Glomerular endothelial cell (primary cell): ENCODE measurements around the gene VAT1L. TPM values are rescaled to one million over a fixed set of nuclear protein-coding genes. Genes with fewer than 3 reads are reported as not detected.
"Not testable (repeated sequence)": the region's sequence is repeated elsewhere in the genome, so short reads cannot be mapped to it uniquely, and the experiment has no call there.

ENCODE experiments used
- DNase-seq: peaks from one replicate; pipeline ENCODE4 v3.0.0-alpha.2; 2011; ENCODE audit warnings: low read depth, low spot score; ENCODE audit errors: extremely low read depth
- total RNA-seq: library from RNA; depleted of rRNA; stranded (reverse); fragments of >200 nt; gene quantifications from 2 replicates; pipeline ENCODE4 v1.2.3, GENCODE V29; 2015

The VAT1L gene
- total RNA-seq, 1 donor from 2014 or later: 6.4 TPM

DNA sequence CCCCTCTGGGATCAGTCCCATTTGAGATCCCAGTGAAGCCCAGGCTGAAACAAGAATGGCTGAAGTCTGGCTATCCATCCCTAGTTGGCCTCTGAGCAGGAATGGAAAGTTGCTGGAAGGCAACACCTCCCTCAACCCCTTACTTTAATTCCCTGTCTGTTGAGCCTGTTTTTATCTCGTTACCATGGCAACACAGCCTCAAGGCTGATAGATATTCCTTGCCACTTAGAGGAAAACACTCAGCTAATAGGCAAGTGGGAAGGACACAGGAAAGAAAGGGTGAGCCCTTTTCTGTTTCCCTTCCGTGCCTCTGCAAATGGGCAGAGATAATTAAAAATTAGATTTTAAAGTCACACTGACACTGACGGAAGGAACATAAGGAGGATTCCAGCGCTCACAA, 158.5 kb downstream of the VAT1L start:
- DNase-seq: no peak

DNA sequence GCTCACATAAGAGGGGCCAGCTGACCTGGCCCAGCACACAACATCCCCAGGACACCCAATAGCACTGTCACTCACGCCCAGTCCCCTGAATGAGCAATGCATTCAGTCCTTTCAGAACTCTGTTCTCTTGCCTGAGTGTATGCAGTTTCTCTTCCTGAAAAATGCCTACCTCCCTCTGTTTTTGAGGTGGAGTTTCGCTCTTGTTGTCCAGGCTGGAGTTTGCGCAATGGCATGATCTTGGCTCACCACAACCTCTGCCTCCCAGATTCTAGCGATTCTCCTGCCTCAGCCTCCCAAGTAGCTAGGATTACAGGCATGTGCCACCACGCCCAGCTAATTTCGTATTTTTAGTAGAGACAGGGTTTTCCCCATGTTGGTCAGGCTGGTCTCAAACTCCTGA, 159.2 kb downstream of the VAT1L start:
- not testable (repeated sequence) for DNase-seq

DNA sequence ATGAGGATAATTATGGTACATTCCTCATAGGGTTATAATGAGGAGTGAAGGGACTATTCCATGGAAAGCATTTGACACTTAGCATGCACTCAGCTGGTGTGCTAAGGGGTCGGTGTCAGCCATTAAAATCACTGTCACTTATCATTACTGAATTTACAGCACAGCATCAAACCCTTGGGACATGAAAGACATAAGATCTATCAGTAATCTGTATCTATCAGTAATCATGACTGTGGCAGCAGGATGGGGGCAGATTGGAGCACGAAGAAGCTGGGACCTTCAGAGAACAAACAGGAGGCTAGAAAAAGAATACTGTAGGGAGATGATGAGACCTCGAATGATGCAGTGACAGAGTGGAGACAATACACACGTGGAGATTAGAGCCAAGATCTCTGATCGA, 160.5 kb downstream of the VAT1L start:
- DNase-seq: no peak

DNA sequence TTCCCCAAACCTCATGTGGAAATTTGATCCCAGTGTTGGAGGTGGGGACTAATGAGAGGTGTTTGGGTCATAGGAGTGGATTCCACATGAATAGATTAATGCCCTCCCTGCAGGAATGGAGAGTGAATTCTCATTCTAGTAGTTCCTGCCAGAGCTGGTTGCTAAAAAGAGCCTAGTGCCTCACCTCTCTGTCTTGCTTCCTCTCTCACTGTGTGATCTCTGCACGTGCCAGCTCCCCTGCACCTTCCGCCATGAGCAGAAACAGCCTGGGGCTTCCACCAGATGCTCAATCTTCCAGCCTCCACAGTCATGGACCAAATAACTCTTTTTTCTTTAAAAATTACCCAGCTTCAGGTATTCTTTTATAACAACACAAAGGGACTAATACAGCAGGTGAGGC, 161.1 kb downstream of the VAT1L start:
- DNase-seq: no peak

DNA sequence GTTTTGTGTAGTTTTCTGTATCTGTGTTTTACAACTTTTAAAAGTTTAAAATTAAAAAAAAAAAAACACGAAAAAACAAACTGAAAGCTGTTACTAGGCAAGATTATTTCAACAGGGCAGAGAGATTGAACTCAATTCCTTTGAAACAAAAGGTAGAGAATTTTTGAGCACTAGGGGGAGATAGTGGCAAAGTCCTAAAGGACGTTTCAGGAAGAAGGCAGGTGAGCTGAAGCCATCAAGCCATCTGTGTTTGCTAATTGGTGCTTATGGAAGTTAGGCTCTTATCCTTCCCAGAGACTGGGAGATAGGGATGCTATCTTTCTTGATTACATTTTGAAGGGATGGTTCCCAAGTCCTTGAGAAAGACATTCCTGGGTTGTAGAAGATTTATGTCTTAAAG, 163.4 kb downstream of the VAT1L start:
- no peak for DNase-seq

DNA sequence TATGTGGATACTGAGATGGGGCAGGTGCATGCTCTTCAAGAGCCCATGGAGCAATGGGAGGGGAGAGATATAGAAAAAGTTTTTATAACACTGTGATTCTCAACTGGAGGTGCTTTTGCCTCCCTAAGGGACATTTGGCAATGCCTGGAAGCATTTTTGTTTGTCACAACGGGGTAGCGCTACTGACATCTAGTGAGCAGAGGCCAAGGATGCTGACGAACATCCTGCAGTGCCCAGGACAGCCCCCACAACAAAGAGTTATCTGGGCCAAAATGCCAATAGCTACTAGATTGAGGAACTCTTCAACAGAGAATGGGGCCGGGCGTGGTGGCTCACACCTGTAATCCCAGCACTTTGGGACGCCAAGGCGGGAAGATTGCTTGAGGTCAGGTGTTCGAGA, 166.8 kb downstream of the VAT1L start:
- DNase-seq: no peak

DNA sequence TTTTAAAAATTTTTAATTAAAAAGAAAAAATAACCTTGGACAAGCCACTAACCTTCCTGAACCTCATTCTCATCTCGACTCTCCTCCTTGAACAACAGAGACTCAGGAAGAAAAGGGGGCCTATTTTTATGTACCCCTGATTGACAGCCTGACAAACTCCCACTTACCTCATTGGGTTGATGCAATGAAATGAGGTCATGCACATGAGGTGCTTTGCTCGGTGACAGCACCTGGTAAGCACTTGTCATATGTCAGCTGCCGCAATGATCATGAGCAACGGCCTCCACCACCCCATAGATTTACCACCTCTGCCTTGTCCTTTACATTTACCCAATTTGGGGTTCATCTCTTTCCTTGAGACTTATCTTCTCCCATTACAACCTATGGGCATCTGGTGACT, 167.9 kb downstream of the VAT1L start:
- DNase-seq: no peak

DNA sequence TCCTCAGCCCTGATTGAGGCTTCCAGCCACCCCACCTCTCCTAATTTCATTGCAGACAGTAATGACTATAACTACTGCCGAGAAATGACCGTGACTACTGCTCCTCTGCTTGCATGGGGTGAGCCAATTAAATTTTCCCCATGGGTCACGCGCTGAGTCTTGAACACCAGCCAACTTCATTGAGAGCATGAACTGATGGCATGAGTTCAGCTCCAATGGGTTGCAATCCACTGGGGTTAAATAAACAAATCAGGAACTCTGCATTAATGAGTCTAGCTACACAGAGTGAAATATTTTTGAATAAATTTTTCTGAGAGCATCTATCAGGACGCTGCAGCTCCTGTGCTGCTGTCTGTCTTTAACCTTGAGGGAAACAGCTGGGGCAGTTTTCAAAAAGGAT, 172.4 kb downstream of the VAT1L start:
- no peak for DNase-seq

DNA sequence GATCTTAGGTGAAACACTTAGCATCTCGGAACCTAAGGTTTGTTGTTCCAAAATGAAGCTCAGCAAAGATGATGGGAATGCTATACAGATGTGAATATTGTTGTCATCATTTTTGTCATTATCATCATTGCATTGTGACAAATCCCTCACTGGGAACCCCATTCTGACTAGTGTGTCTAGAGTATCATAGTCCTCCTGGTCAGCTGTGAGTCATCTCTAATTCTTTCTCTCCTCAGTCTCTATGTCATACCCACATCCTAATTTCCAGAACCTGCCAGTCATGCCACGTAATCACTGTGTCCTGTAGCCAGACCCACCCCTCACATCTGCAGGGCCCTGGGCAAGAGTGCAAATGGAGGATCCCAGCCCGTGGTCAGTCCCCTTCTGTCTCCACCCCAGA, 173.4 kb downstream of the VAT1L start:
- no peak for DNase-seq

DNA sequence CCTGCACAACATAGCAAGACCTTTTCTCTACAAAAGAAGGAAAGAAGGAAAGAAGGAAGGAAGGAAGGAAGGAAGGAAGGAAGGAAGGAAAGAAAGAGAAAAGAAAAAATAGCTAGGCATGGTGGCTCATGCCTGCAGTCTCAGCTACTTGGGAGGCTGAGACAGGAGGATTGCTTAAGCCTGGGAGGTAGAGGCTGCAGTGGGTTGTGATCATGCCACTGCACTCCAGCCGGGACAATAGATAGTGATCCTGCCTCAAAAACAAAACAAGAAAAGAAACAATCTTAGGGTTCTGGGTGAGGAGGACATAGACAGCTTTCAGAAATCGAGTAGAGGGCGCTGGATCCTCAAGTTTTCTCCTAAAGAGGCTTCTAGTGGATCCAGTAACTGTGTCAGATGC, 174.3 kb downstream of the VAT1L start:
- DNase-seq: no peak

DNA sequence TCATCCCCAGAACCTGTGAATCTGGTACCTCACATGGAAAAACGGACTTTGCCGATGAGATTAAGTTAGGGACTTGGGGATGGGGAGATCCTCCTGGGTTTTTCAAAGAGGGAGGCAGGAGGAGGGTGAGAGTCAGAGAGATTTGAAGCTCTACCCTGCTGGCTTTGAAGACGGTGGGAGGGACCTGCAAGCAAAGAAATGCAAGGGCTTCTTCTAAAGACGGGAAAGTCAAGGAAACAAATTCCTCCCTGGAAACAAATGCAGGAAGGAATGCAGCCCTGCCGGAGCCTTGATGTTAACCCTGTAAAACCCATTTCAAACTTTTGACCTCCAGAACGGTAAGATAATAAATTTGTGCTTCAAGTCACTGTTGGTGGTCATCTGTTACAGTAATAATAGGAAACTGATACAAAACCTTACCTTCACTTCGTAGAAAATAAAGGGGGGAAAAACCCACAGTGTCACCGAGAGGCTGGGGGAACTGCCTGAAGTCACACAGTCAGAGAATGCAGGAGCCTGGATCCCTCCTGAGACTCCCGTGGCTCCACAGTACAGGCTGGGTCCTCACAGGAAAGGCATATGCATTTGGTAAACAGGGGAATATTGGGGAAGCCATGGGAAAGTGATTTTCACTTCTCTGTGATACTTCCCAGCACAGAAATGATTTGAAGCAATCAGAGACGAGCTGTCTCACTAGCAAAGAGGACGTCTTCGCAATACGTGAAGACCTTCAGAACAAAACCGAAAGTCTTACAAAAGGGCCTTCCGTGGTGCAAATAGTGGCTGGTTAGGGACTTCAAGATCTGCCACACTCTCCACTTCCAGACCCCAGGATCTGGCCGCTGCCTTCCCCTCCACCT, 175.1 kb downstream of the VAT1L start:
- DNase-seq: no peak

DNA sequence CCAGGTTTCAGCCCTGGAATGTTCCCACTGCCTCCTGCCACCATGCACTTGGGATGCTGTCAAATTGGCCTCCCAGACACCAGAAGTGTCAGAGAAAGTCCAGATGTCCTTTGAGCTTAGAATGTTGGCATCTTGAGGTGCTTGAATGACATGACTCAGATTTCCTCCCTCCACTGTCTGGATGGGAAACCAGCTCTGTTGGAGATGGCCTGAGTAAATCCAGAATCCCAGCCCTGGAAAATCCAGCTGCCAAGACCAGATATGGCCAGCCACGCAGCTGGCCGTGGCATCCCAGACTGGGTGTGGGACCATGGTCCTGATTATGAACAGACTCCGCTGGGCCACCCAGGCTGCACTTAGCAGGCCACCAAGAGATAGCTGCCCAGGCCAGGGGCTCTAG, 177.0 kb downstream of the VAT1L start:
- DNase-seq: no peak

DNA sequence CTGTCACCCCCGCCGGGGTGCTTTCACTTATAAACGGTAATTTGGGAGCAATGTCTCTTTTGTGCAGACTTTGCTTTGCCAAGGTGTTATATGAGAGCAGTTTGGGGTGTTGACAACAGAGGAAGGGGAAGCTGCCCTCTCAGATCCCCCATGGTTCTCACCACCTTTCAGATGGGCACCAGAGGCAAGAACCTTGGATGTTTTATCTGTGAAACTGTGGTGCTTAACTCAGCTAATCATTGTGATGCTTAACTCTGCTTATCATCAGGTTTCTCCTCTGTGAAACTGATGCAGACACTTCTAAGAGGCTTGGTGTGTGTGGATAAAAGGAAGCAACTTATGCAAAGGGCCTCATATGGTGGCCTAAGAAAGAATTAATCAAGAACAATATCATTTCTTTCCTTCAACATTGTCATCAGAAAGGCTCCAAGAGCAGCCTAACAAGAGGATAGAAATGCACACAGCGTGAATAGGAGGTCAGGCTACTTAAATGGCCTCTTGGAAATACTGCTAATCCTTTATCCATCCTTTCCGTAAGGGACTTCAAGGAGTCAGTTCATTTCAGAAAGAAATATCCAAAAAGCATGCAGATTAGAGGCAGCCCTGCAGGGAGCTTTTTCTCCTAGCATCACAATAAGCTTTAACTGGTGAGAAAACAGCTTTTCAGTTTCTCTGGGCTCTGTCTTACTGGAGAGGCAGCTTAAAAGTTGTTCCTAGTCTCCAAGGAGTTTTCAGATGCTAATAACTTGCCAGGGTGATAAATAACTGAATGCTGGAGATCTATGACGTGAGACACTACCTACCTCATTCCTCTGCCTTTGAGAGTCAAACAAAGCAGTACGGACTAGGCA, 178.9 kb downstream of the VAT1L start:
- DNase-seq: no peak

DNA sequence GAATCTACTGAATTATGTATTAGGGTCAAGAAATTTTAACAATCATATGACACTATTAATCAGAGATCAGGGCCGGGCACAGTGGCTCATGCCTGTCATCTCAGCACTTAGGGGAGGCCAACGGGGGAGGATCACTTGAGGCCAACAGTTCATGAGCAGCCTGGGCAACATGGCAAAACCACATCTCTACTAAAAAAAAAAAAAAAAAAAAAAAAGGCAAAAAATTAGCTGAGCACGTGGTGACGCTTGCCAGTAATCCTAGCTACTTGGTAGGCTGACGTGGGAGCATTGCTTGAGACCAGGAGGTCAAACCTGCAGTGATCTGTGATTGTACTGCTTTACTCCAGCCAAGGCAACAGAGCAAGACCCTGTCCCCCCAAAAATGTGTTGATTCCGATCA, 181.5 kb downstream of the VAT1L start:
- no peak for DNase-seq

DNA sequence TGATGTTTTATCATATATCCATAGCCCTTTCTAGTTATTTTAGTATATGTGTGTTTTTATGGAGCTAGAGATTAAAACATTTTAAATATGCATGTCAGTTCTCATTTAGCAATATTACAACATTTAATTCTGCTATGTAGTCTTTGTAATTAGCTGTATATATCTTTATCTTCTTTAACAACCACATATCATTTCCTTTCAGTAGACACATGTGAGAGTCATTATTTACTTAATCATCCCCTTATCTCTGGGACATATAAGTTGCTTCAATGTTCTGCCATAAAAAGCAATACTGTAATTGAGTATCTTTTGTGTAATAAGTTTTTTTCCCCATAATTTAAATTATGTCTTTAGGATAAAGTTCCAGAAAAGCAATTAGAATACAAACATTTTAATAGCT, 182.0 kb downstream of the VAT1L start:
- DNase-seq: no peak

DNA sequence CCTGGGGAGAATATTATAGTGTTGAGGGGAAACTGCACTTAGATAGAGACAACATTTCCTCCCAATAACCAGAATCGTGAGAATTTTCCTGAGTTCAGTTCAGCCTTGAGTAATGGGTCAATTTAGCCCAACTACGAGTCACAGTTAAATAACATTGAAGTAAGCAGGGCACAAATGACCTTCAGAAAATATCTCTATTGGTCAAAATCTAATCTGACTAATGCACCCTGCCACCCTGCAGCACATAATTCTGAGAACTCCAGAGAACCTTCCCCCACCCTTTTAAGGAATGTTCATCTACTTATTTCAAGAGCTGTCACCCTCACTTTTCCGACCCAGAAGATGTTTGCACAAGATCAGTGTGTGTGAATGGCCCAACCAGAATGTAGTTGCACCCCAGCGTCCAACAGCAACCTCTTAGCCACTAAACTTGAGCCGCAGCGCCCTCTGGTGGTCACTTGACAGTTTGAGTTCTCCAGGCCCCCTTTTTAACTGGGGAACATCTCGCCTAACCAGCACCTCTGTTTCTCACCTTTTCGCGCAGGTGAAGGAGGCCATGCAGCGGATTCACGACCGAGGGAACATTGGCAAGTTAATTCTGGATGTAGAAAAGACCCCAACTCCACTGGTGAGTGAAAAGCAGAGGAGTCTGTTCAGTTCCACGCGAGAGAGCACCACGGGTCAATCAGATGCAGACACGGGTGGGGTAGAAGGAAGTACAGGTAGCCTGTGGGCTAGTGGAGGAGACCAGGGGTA, 183.1 kb downstream of the VAT1L start:
- DNase-seq: peak; percentile 29

DNA sequence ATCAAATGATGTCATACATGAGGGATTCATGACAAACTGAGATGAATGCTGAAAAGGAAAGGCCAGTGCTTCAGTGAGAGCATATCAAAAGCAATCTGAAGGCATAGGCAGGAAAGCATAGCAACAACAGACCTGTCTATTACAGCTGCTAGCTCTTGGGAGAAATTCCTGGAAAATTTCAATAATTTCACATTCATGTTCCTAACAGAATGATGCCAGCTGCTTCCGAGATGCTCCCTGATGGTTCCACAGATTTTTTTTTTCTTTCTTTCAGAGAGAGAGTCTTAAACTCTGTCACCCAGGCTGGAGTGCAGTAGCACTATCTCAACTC, 183.7 kb downstream of the VAT1L start:
- no peak for DNase-seq

DNA sequence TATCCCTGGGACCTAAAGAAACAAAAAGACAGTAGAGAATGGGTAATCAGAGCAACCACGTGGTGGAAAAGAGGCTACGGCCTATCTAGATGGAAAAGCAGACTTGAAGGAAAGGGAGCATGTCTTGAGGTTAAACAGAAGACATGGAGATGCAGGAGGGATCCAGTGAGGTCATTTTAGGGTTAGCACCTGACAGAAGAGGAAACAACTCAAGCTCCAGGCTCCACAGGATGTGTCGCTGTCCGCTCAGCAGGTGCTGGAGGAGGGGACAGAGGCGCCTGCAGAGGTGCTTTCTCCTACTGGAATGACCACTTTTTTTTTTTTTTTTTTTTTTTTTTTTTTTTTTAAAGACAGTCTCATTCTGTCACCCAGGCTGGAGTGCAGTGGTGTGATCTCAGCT, 186.5 kb downstream of the VAT1L start:
- DNase-seq: no peak

DNA sequence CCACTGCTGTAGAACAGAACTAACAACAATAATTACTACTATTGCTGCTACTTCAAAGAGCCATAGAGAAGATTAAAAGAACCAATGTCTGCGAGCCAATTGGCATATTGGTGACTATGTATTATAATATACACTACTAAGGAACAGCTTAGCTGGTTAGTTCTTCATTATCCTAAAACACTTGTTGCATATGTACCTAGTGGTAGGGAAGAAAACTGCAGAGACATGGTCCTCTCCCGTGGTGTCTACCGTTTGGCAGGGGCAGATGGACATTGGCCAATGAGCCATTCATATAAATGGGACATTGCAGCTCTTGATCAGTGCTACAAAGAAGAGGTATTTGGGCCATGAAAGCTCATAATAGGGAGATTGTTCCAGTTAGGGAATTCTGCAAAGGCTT, 187.6 kb downstream of the VAT1L start:
- no peak for DNase-seq

DNA sequence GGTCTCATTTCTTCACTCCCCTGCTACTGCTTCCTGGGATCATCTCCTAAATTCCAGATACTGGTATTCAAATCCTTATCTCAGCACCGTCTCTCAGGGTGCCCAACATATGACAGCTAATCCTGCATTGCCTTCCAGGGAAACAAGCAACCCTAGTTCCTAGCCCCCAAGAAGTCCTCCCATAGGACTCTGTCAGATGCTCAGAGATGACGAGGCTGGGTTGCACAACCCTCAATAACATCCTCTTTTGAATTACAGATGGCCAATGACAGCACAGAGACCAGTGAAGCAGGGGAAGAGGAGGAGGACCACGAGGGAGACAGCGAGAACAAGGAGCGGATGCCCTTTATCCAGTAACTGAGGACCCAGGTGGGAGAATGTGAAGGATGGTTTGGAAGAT, 189.0 kb downstream of the VAT1L start:
- DNase-seq: no peak

DNA sequence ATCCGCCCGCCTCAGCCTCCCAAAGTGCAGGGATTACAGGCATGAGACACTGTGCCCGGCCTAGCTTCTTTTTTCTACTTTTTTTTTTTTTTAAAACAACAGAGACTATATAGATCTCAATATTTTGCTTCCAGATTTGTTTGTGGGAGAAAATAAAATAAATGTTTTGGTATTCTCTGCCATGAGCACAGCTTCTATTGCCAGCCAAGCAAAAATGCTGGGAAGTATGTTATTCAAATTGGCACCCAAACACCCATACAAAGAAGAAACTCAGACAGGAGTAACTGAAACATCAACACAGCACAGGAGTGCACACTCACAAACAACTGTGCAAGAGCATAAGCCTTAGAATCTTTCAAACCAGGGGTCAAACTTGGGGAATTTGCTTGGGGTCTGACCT, 196.7 kb downstream of the VAT1L start:
- no peak for DNase-seq
